HepG2 (cell line): Measurements from ENCODE around the gene WNT7B. TPM values are rescaled to one million over a fixed set of nuclear protein-coding genes. Genes with fewer than 3 reads are reported as not detected.

Experiments
- FOXJ3 ChIP-seq: sonication (generic); formaldehyde crosslinking; IDR thresholded peaks from 2 replicates; pipeline ENCODE4 v1.4.0; 2020; ENCODE audit warnings: missing genetic modification reagents, mild to moderate bottlenecking, borderline replicate concordance
- FOXM1 ChIP-seq: sonication (generic); formaldehyde crosslinking; IDR thresholded peaks from 2 replicates; pipeline ENCODE4 v1.5.0; 2020; ENCODE audit warnings: missing genetic modification reagents
- KMT2B ChIP-seq: IDR thresholded peaks from 2 replicates; pipeline ENCODE4 v1.6.1; 2016; ENCODE audit warnings: missing genetic modification reagents, missing compliant biosample characterization
- MLX ChIP-seq: IDR thresholded peaks from 2 replicates; pipeline ENCODE4 v1.6.1; 2016
- NFKB2 ChIP-seq: sonication (generic); formaldehyde crosslinking; IDR thresholded peaks from 2 replicates; pipeline ENCODE4 v1.4.0; 2020; ENCODE audit warnings: missing genetic modification reagents, borderline replicate concordance
- PBX3 ChIP-seq: sonication (generic); formaldehyde crosslinking; IDR thresholded peaks from 2 replicates; pipeline ENCODE4 v1.8.1; 2023; ENCODE audit warnings: missing genetic modification reagents, inconsistent platforms, borderline replicate concordance
- POLR2A ChIP-seq, 2 experiments: IDR thresholded peaks; 2 replicates each; pipeline ENCODE4 v1.6.1; 2011; ENCODE audit warnings: low read depth in 2 of 2, low read length in 2 of 2, mild to moderate bottlenecking in 1 of 2, moderate library complexity in 1 of 2; ENCODE audit not compliant: insufficient read depth in 1 of 2
- SRY ChIP-seq: sonication (generic); formaldehyde crosslinking; IDR thresholded peaks from 2 replicates; pipeline ENCODE4 v1.8.0; 2022; ENCODE audit warnings: mild to moderate bottlenecking, missing genetic modification reagents
- ZBTB33 ChIP-seq: sonication (generic); formaldehyde crosslinking; IDR thresholded peaks from 2 replicates; pipeline ENCODE4 v1.4.0; 2020; ENCODE audit warnings: missing genetic modification reagents
- ZBTB34 ChIP-seq: sonication (generic); formaldehyde crosslinking; IDR thresholded peaks from 2 replicates; pipeline ENCODE4 v1.8.0; 2022; ENCODE audit warnings: mild to moderate bottlenecking, missing genetic modification reagents
- ZBTB42 ChIP-seq: sonication (generic); formaldehyde crosslinking; IDR thresholded peaks from 2 replicates; pipeline ENCODE4 v1.5.0; 2020; ENCODE audit warnings: mild to moderate bottlenecking, missing genetic modification reagents
- ZBTB44 ChIP-seq: sonication (generic); formaldehyde crosslinking; IDR thresholded peaks from 2 replicates; pipeline ENCODE4 v1.4.0; 2020; ENCODE audit warnings: missing genetic modification reagents
- ZNF234 ChIP-seq: sonication (generic); formaldehyde crosslinking; conservative IDR thresholded peaks from 2 replicates; pipeline ENCODE4 v1.5.1; 2020; ENCODE audit warnings: mild to moderate bottlenecking, missing genetic modification reagents
- ZNF501 ChIP-seq: sonication (generic); formaldehyde crosslinking; IDR thresholded peaks from 2 replicates; pipeline ENCODE4 v1.5.1; 2020; ENCODE audit warnings: mild to moderate bottlenecking, moderate library complexity, missing genetic modification reagents
- ZNF557 ChIP-seq: sonication (generic); formaldehyde crosslinking; IDR thresholded peaks from 2 replicates; pipeline ENCODE4 v1.4.0; 2020; ENCODE audit warnings: missing genetic modification reagents
- ZNF580 ChIP-seq: IDR thresholded peaks from 2 replicates; pipeline ENCODE4 v1.6.1; 2016; ENCODE audit warnings: low read depth, borderline replicate concordance
- ZNF784 ChIP-seq: sonication (generic); formaldehyde crosslinking; IDR thresholded peaks from 2 replicates; pipeline ENCODE4 v1.5.1; 2020; ENCODE audit warnings: missing genetic modification reagents, mild to moderate bottlenecking, borderline replicate concordance
- ZUFSP ChIP-seq: sonication (generic); formaldehyde crosslinking; IDR thresholded peaks from 2 replicates; pipeline ENCODE4 v1.9.0; 2021; ENCODE audit warnings: missing genetic modification reagents, mild to moderate bottlenecking, borderline replicate concordance
- polyA plus RNA-seq, 8 experiments: library from polyadenylated mRNA; depleted of rRNA in 3 of 8; stranded (reverse) in 7 of 8; unstranded in 1 of 8; fragments of >200 nt; fragmentation: Illumina TruSeq in 4 of 8; extraction: Trizol in 4 of 8; gene quantifications; 2 replicates each; pipeline versions ENCODE4 v1.2.1 to v1.2.3, GENCODE V29; 2011 to 2016; ENCODE audit warnings: low read depth in 4 of 8, missing spikeins in 1 of 8, mixed read lengths in 1 of 8; ENCODE audit not compliant: insufficient read depth in 1 of 8
- total RNA-seq, 5 experiments: library from RNA; depleted of rRNA; stranded (reverse); fragments of >200 nt; fragmentation: Illumina TruSeq; extraction: Trizol; gene quantifications; 2 replicates each; pipeline ENCODE4 v1.2.3, GENCODE V29; 2016; ENCODE audit warnings: low read depth in 1 of 5

Gene WNT7B
- total and polyA plus RNA-seq, 2 of the 13 experiments (the other 11 are each of a cell fraction or from before 2014, with no cell fraction given) = 0.09 TPM; not detected in 1

GRCh38 chr22:46006379-46007002 lies 29.5 kb upstream of the WNT7B start (continued):
- no peak for TF ChIP-seq ZBTB42 (CRISPR knock-in tag)
- 0 out of 2 replicates have a peak, but pooled peaks have one; percentile 17 for TF ChIP-seq ZBTB33 (CRISPR knock-in tag)
- TF ChIP-seq SRY (CRISPR knock-in tag) = 0 out of 2 replicates have a peak, but pooled peaks have one; percentile 38
- TF ChIP-seq ZUFSP (CRISPR knock-in tag) = no peak
- no peak for TF ChIP-seq ZNF557 (CRISPR knock-in tag)
- no peak for TF ChIP-seq ZBTB34 (CRISPR knock-in tag)
- TF ChIP-seq FOXM1 = no peak
- 0 out of 2 replicates have a peak, but pooled peaks have one; percentile 38 for TF ChIP-seq FOXJ3 (CRISPR knock-in tag)
- no peak for TF ChIP-seq ZBTB44 (CRISPR knock-in tag)
- TF ChIP-seq NFKB2 (CRISPR knock-in tag) = no peak
- no peak for TF ChIP-seq POLR2A (IDR thresholded peaks at IDR 0.05; ENCODE audit: insufficient read depth in 1 of 2, low read depth in 2 of 2, low read length in 2 of 2)
- TF ChIP-seq ZNF234 = no peak
- peak; percentile 75 for TF ChIP-seq ZNF501
- TF ChIP-seq ZNF580 (CRISPR knock-in tag) = 0 out of 2 replicates have a peak, but pooled peaks have one; percentile 66
- 0 out of 2 replicates have a peak, but pooled peaks have one; percentile 45 for TF ChIP-seq ZNF784 (CRISPR knock-in tag)
- TF ChIP-seq PBX3 = no peak
- no peak for TF ChIP-seq KMT2B
- no peak for TF ChIP-seq MLX (CRISPR knock-in tag)
